ENCODE results near the gene LGI2. TPM values are rescaled to one million over a fixed set of nuclear protein-coding genes. Genes with fewer than 3 reads are reported as not detected.
A peak's percentile ranks its signal among the peaks of the same experiment; 100 is the strongest.

Gene LGI2
- total RNA-seq, 4 donors from 2014 or later, result 0.04 to 0.52 (median 0.22) TPM

DNA sequence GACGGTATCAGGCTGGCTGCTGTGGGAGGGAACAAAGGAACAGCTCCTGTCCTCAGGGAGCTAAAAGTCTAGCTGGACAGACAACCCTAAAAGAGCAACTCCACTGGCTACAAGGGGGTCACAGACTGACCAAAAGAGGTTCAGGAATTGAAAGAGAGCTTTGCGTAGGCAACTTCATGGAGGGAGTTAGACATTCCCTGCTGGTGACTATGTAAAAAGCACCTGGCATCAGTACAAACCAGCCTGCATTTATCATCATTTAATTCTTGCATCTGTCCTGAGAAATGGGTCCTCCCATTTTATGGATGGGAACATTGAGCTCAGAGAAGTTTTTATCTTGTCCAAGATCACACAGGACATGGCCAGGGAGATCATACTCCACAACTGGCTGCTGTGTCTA is 1.4 kb upstream of the LGI2 start:
- WGBS, 2 donors, result 57 to 67% methylated on average over 2 of the region's 2 CpGs

GRCh38 chr4:25031077-25031621 is 403 bp upstream of the LGI2 start:
- WGBS, 2 donors, result 4% methylated on average over 12 to 22 of the region's 26 CpGs
- TF ChIP-seq, protein P1, sequence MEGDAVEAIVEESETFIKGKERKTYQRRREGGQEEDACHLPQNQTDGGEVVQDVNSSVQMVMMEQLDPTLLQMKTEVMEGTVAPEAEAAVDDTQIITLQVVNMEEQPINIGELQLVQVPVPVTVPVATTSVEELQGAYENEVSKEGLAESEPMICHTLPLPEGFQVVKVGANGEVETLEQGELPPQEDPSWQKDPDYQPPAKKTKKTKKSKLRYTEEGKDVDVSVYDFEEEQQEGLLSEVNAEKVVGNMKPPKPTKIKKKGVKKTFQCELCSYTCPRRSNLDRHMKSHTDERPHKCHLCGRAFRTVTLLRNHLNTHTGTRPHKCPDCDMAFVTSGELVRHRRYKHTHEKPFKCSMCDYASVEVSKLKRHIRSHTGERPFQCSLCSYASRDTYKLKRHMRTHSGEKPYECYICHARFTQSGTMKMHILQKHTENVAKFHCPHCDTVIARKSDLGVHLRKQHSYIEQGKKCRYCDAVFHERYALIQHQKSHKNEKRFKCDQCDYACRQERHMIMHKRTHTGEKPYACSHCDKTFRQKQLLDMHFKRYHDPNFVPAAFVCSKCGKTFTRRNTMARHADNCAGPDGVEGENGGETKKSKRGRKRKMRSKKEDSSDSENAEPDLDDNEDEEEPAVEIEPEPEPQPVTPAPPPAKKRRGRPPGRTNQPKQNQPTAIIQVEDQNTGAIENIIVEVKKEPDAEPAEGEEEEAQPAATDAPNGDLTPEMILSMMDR (IDR thresholded peaks at IDR 0.05), result no peak
- TF ChIP-seq POLR2A (IDR thresholded peaks at IDR 0.05), result no peak
- peak overlapping the region; percentile 6 for H3K4me3 ChIP-seq (ENCODE audit: low read depth, poor library complexity, severe bottlenecking)
- intact Hi-C loops (cut with DNase I; ENCODE audit: low total_unique reads), result no loop called here
- no peak for DNase-seq (ENCODE audit: low spot score in 2 of 2)

More for the DNA sequence above, 1.4 kb upstream of the LGI2 start:
- DNase-seq (ENCODE audit: low spot score in 2 of 2), result no peak
- intact Hi-C loops (cut with DNase I; ENCODE audit: low total_unique reads), result no loop called here
- no peak overlapping the region for H3K4me3 ChIP-seq (ENCODE audit: low read depth, poor library complexity, severe bottlenecking)
- TF ChIP-seq, protein P1 (IDR thresholded peaks at IDR 0.05), result no peak
- no peak for TF ChIP-seq POLR2A (IDR thresholded peaks at IDR 0.05)

DNA sequence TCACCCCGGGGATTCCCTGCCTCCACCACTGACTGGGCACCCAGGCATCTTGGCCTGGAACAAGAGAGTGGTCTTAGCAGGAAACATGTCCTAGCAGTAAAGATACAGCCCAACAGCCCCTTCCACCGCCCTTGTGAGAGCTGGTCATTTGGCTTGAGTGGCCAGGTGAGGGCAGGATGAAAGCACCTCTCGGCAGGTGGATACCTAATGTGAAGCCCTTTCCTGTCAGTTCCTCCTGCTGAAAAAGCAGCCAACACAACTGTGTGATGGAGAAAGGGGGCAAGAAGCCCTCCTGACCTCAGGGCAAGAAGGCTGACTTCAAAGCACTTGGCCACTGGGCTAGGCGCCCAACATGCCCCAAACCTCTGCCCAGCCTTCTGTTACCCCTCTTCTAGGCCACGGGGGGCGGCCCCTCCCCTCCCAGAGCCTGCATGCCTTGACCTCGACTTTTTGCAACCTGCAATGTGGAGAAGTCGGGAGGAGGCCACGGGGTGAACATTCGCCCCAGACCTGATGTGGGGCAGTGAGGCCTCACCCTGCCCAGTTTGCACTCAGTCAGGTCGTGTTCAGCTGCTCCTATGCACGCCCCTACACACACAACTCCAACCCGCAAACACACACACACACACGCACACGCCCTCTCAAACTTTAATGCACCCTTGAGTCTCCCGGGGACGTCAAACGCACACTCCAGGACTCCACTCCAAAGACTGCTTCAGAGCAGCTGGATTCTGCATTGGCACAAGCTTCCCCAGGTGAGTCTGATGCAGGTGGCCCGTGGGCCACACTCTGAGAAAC is 1.1 kb downstream of the LGI2 start:
- intact Hi-C loops (cut with DNase I; ENCODE audit: low total_unique reads), result no loop called here
- TF ChIP-seq, protein P1 (IDR thresholded peaks at IDR 0.05), result no peak
- TF ChIP-seq POLR2A (IDR thresholded peaks at IDR 0.05), result no peak
- H3K4me3 ChIP-seq (ENCODE audit: low read depth, poor library complexity, severe bottlenecking), result no peak overlapping the region
- WGBS, 2 donors, result 39 to 41% methylated on average over 18 to 19 of the region's 19 CpGs
- no peak for DNase-seq (ENCODE audit: low spot score in 2 of 2)

- 94 to 96% methylated on average over 3 of the region's 3 CpGs for WGBS, 2 donors
- intact Hi-C loops (cut with DNase I; ENCODE audit: low total_unique reads), result no loop called here
- no peak for DNase-seq (ENCODE audit: low spot score in 2 of 2)
- TF ChIP-seq, protein P1 (IDR thresholded peaks at IDR 0.05), result no peak
- TF ChIP-seq POLR2A (IDR thresholded peaks at IDR 0.05), result no peak
- H3K4me3 ChIP-seq (ENCODE audit: low read depth, poor library complexity, severe bottlenecking), result no peak overlapping the region
Observed at GRCh38 chr4:25028851-25029250, 1.9 kb downstream of the LGI2 start.

GRCh38 chr4:25022766-25023165 is 8.0 kb downstream of the LGI2 start:
- DNase-seq (ENCODE audit: low spot score in 2 of 2), result no peak
- H3K4me3 ChIP-seq (ENCODE audit: low read depth, poor library complexity, severe bottlenecking), result no peak overlapping the region
- 90 to 94% methylated on average over 1 of the region's 1 CpG for WGBS, 2 donors
- intact Hi-C loops (cut with DNase I; ENCODE audit: low total_unique reads), result no loop called here
- TF ChIP-seq, protein P1 (IDR thresholded peaks at IDR 0.05), result no peak
- TF ChIP-seq POLR2A (IDR thresholded peaks at IDR 0.05), result no peak
